ENCODE measurements around the gene UBE2L5. TPM values are rescaled to one million over a fixed set of nuclear protein-coding genes. Genes with fewer than 3 reads are reported as not detected.

UBE2L5 gene
- total and polyA plus RNA-seq, 2 of the 8 experiments (the other 6 are each of a cell fraction or from before 2014, with no cell fraction given) = not detected

DNA sequence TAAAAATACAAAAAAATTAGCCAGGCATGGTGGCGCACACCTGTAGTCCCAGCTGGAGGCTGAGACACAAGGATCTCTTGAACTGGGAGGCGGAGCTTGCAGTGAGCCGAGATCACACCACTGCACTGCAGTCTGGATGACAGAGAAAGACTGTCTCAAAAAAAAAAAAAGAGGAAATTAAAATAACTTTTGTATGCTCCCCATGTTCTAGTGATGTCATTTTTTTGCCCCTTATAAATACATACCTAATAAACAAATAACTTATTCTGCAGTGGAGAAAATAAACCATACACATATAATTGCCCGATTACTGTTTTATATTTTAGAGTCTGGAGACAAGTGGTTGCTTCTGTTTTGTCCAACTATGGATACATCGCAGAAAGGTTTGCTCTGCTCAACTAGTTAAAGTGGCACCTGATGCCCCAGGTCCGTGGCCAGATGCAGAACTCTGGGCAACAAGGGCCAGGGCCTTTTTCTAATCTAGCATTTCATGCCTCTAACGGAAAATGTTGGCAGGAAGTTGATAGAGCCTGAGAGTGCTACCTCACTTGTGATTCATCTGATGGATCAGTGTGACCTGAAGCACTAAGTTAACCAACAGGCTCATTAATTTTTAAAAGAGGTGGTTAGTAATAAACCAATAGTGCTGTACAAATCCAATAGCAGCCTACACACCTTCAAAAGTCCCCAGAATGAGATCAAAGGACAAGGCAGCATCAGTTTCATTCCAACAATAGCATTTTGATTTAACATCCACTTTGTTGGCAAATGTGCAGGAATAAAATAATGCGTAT, 18.8 kb downstream of the UBE2L5 start:
- H3K27ac ChIP-seq (ENCODE audit: low read depth, low read length) = no peak overlapping the region
- no peak overlapping the region for H3K18ac ChIP-seq (ENCODE audit: extremely low read depth, low read length)
- H3K4ac ChIP-seq (replicated peaks; ENCODE audit: insufficient read length, low read depth, low read length) = no peak overlapping the region
- ChIA-PET CTCF (ENCODE audit: partially characterized antibody) (interaction anchor here (1.6 kb wide), 1 partner anchor 309 kb away, joined by 4 read pairs; no protein-coding TSS in a partner anchor), POLR2A (ENCODE audit: partially characterized antibody) (interaction anchor here (1.1 to 1.6 kb wide), 2 partner anchors 16 to 19 kb away, joined by 3 read pairs; partner anchors contain the start of gene UBE2L5)
- H3K23me2 ChIP-seq (ENCODE audit: low read depth, low read length) = peaks cover 4% of the 10 kb centered on the region; the same call in 1 of the 2 replicates
- TF ChIP-seq FOSL1 (IDR thresholded peaks at IDR 0.05; ENCODE audit: insufficient read depth, low read depth, low read length) (no peak), POLR2AphosphoS5 (IDR thresholded peaks at IDR 0.05; ENCODE audit: low read depth, low read length) (no peak), YY1 (IDR thresholded peaks at IDR 0.05; ENCODE audit: low read depth, low read length) (no peak), RXRA (IDR thresholded peaks at IDR 0.05; ENCODE audit: insufficient read depth, low read depth, low read length) (no peak), CEBPB (IDR thresholded peaks at IDR 0.05; ENCODE audit: low read depth, low read length) (no peak), POLR2A (IDR thresholded peaks at IDR 0.05; ENCODE audit: control extremely low read depth in 1 of 2, low read depth in 2 of 2, low read length in 2 of 2) (no peak), NANOG (IDR thresholded peaks at IDR 0.05; ENCODE audit: insufficient read depth, low read depth, low read length, poor library complexity, severe bottlenecking) (no peak), TAF1 (IDR thresholded peaks at IDR 0.05; ENCODE audit: low read depth, low read length) (no peak), BRCA1 (IDR thresholded peaks at IDR 0.05; ENCODE audit: low read depth, low read length) (no peak), HDAC6 (IDR thresholded peaks at IDR 0.05; ENCODE audit: low read depth, low read length) (no peak)
- WGBS, 2 experiments (ENCODE audit: extremely low coverage in 1 of 2, insufficient coverage in 1 of 2, insufficient read length in 1 of 2, insufficient replicate concordance in 2 of 2, low coverage in 1 of 2, low lambda C conversion rate in 2 of 2, missing lambda C conversion rate in 1 of 2) = 73% methylated on average over 8 of the region's 8 CpGs; no CpG with 5 or more reads in 1 of the 2 experiments
- H3K79me2 ChIP-seq (ENCODE audit: control insufficient read depth in 1 of 2, insufficient read depth in 2 of 2, low read length in 2 of 2) = no peaks in the 10 kb centered on the region
- no peak overlapping the region for H4K5ac ChIP-seq (ENCODE audit: insufficient read length, low read depth, low read length)
- FAIRE-seq (no peak), DNase-seq (ENCODE audit: low read depth in 1 of 2, low spot score in 2 of 2) (no peak)
- H3K4me3 ChIP-seq (ENCODE audit: extremely low read depth in 1 of 4, insufficient read depth in 2 of 4, low read depth in 3 of 4, low read length in 4 of 4) = no peak overlapping the region
- H3K4me2 ChIP-seq (ENCODE audit: insufficient read depth in 1 of 2, low read depth in 2 of 2, low read length in 2 of 2) = no peak overlapping the region
- H2BK5ac ChIP-seq (ENCODE audit: low read depth, low read length) = no peak overlapping the region
- H3K9me3 ChIP-seq (ENCODE audit: insufficient read depth in 2 of 2, low read depth in 1 of 2, low read length in 1 of 2) = no peaks in the 10 kb centered on the region
- no peaks in the 10 kb centered on the region; a peak in 1 of 7 replicates for H3K27me3 ChIP-seq (replicated peaks in 1 of 4; ENCODE audit: control insufficient read depth in 3 of 4, extremely low read depth in 1 of 4, insufficient read depth in 3 of 4, low read length in 3 of 4)
- no peaks in the 10 kb centered on the region for H3K36me3 ChIP-seq (ENCODE audit: control insufficient read depth in 2 of 4, insufficient read depth in 4 of 4, low read length in 3 of 4)
- no peak overlapping the region for H3K14ac ChIP-seq (ENCODE audit: insufficient read length)
- no peak overlapping the region for H2AFZ ChIP-seq (ENCODE audit: low read length)
- no peak overlapping the region for H2BK12ac ChIP-seq (ENCODE audit: low read depth, low read length)
- H3K79me1 ChIP-seq (ENCODE audit: low read depth, low read length) = no peaks in the 10 kb centered on the region
- peaks cover 0 to 10% (median 7%) of the 10 kb centered on the region in 4 experiments; a peak in 6 of 7 replicates for H3K4me1 ChIP-seq (replicated peaks in 1 of 4; ENCODE audit: control insufficient read depth in 3 of 4, insufficient read depth in 4 of 4, low read length in 3 of 4)
- no peak overlapping the region for H2AK5ac ChIP-seq (ENCODE audit: low read depth, low read length)
- no peak overlapping the region for H2BK15ac ChIP-seq (ENCODE audit: low read length)
- no peak overlapping the region for H2BK20ac ChIP-seq (ENCODE audit: low read length)
- H2BK120ac ChIP-seq (replicated peaks; ENCODE audit: low read depth, low read length) = no peak overlapping the region
- no peaks in the 10 kb centered on the region for H4K20me1 ChIP-seq (replicated peaks in 1 of 2; ENCODE audit: control insufficient read depth in 1 of 2, insufficient read depth in 2 of 2, low read length in 2 of 2)
- no peak overlapping the region for H3K56ac ChIP-seq (replicated peaks; ENCODE audit: insufficient read length, low read depth, low read length)
- no peak overlapping the region for H4K8ac ChIP-seq (ENCODE audit: extremely low read depth, insufficient read depth, low read length)
- no peak overlapping the region for H4K91ac ChIP-seq (replicated peaks; ENCODE audit: insufficient read length, low read length)
- no peak overlapping the region for H3K23ac ChIP-seq (ENCODE audit: insufficient read length)
- no peak overlapping the region for H3K9ac ChIP-seq (replicated peaks in 1 of 4; ENCODE audit: extremely low read depth in 1 of 4, low read depth in 3 of 4, low read length in 3 of 4)

Measured in H1 (cell line).